Measurements from ENCODE around the gene COL12A1.

DNA sequence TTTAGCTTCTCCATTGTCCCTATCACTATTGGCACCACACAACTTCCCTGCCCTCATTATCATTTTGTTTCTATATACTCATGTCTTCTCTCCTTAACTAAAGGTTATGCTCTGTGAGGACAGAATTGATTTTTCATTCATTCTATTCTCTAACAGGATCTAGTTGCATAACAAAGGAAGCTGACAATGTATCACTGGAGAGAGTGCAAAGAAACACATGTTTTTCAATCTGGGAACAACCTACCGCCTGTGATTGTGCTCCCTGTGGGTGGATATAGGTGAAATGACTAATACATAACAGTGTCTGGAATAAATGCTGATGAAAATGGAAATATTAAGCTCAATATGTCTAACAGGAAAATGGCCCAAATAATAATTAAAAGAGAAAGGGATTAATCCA, 56.6 kb downstream of the COL12A1 start:
- TF ChIP-seq, protein P1, sequence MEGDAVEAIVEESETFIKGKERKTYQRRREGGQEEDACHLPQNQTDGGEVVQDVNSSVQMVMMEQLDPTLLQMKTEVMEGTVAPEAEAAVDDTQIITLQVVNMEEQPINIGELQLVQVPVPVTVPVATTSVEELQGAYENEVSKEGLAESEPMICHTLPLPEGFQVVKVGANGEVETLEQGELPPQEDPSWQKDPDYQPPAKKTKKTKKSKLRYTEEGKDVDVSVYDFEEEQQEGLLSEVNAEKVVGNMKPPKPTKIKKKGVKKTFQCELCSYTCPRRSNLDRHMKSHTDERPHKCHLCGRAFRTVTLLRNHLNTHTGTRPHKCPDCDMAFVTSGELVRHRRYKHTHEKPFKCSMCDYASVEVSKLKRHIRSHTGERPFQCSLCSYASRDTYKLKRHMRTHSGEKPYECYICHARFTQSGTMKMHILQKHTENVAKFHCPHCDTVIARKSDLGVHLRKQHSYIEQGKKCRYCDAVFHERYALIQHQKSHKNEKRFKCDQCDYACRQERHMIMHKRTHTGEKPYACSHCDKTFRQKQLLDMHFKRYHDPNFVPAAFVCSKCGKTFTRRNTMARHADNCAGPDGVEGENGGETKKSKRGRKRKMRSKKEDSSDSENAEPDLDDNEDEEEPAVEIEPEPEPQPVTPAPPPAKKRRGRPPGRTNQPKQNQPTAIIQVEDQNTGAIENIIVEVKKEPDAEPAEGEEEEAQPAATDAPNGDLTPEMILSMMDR (IDR thresholded peaks at IDR 0.05) = no peak
- no peak for TF ChIP-seq POLR2A (IDR thresholded peaks at IDR 0.05)
